H1 (cell line): Measurements from ENCODE around the gene MAN2A1. TPM values are rescaled to one million over a fixed set of nuclear protein-coding genes. Genes with fewer than 3 reads are reported as not detected.

Source experiments
- CTCF ChIA-PET: fragments of 300-600 bp; sonication (Branson Sonifier 250); formaldehyde crosslinking; loops from one replicate; lab custom pipeline; 2021; ENCODE audit not compliant: partially characterized antibody; lab: Charles Lee
- POLR2A ChIA-PET: fragments of 300-600 bp; sonication (Branson Sonifier 250); formaldehyde crosslinking; loops from one replicate; lab custom pipeline; 2021; ENCODE audit warnings: inconsistent platforms; ENCODE audit not compliant: partially characterized antibody; lab: Charles Lee
- DNase-seq, 2 experiments: peaks; one replicate each; pipeline versions ENCODE4 v3.0.0 to v3.0.0-alpha.2; 2010 to 2022; ENCODE audit warnings: low spot score in 2 of 2, low read depth in 1 of 2, mixed read lengths in 1 of 2
- FAIRE-seq: peaks from 2 replicates; lab custom pipeline; 2011; peaks lifted over from hg19 to GRCh38; lab: Jason Lieb, UNC
- H2AFZ ChIP-seq: 2 replicates; pipeline ENCODE4 v1.8.1; 2012; ENCODE audit warnings: low read length, inconsistent platforms
- H2AK5ac ChIP-seq: 2 replicates; pipeline ENCODE4 v1.6.1; 2013; ENCODE audit warnings: low read depth, low read length
- H2BK120ac ChIP-seq: replicated peaks from 2 replicates; pipeline ENCODE3; 2013; ENCODE audit warnings: low read depth, low read length, inconsistent platforms
- H2BK12ac ChIP-seq: 2 replicates; pipeline ENCODE4 v1.6.1; 2013; ENCODE audit warnings: low read depth, low read length
- H2BK15ac ChIP-seq: 2 replicates; pipeline ENCODE4 v1.6.1; 2013; ENCODE audit warnings: low read length
- H2BK20ac ChIP-seq: 2 replicates; pipeline ENCODE4 v1.6.1; 2013; ENCODE audit warnings: low read length
- H2BK5ac ChIP-seq: 2 replicates; pipeline ENCODE4 v1.6.1; 2013; ENCODE audit warnings: low read depth, low read length
- H3K14ac ChIP-seq: 2 replicates; pipeline ENCODE4 v1.6.1; 2013; ENCODE audit warnings: inconsistent platforms; ENCODE audit not compliant: insufficient read length
- H3K18ac ChIP-seq: 2 replicates; pipeline ENCODE4 v1.6.1; 2013; ENCODE audit warnings: low read length; ENCODE audit errors: extremely low read depth
- H3K23ac ChIP-seq: 2 replicates; pipeline ENCODE4 v1.6.1; 2013; ENCODE audit warnings: inconsistent platforms; ENCODE audit not compliant: insufficient read length
- H3K23me2 ChIP-seq: 2 replicates; pipeline ENCODE4 v1.6.1; 2013; ENCODE audit warnings: low read depth, low read length
- H3K27ac ChIP-seq: 2 replicates; pipeline ENCODE4 v1.6.1; 2011; ENCODE audit warnings: low read depth, low read length, inconsistent platforms
- H3K27me3 ChIP-seq, 4 experiments: replicated peaks in 1 of 4; 1 replicate in 1 of 4; 2 replicates in 3 of 4; pipeline versions ENCODE4 v1.6.1 to v1.8.1; 2011 to 2013; ENCODE audit warnings: low read length in 3 of 4, mild to moderate bottlenecking in 3 of 4, inconsistent platforms in 2 of 4, mixed read lengths in 2 of 4, moderate library complexity in 1 of 4; ENCODE audit not compliant: control insufficient read depth in 3 of 4, insufficient read depth in 3 of 4; ENCODE audit errors: extremely low read depth in 1 of 4
- H3K36me3 ChIP-seq, 4 experiments: 2 replicates each; pipeline versions ENCODE4 v1.6.1 to v1.8.1; 2011 to 2013; ENCODE audit warnings: mild to moderate bottlenecking in 4 of 4, low read length in 3 of 4, moderate library complexity in 2 of 4, control low read depth in 1 of 4, inconsistent platforms in 1 of 4; ENCODE audit not compliant: insufficient read depth in 4 of 4, control insufficient read depth in 2 of 4
- H3K4ac ChIP-seq: replicated peaks from 2 replicates; pipeline ENCODE3; 2013; ENCODE audit warnings: low read length, low read depth, mixed read lengths, inconsistent platforms; ENCODE audit not compliant: insufficient read length
- H3K4me1 ChIP-seq, 4 experiments: replicated peaks in 1 of 4; 1 replicate in 1 of 4; 2 replicates in 3 of 4; pipeline versions ENCODE4 v1.6.1 to v1.8.1; 2011 to 2013; ENCODE audit warnings: low read length in 3 of 4, inconsistent platforms in 2 of 4, mixed read lengths in 1 of 4; ENCODE audit not compliant: insufficient read depth in 4 of 4, control insufficient read depth in 3 of 4
- H3K4me2 ChIP-seq, 2 experiments: 2 replicates each; pipeline versions ENCODE4 v1.6.1 to v1.8.1; 2011 to 2013; ENCODE audit warnings: low read depth in 2 of 2, low read length in 2 of 2, control low read depth in 1 of 2, inconsistent platforms in 1 of 2, mild to moderate bottlenecking in 1 of 2; ENCODE audit not compliant: insufficient read depth in 1 of 2
- H3K4me3 ChIP-seq, 4 experiments: fragments of 200-600, 300-600 bp in 1 of 4; sonication (generic), shearing (Covaris generic), sonication (Bioruptor Twin) in 1 of 4; 2 replicates each; pipeline versions ENCODE4 v1.5.1 to v1.8.1; 2011 to 2016; ENCODE audit warnings: low read length in 4 of 4, low read depth in 3 of 4, control low read depth in 2 of 4, inconsistent platforms in 2 of 4, mild to moderate bottlenecking in 2 of 4, mixed read lengths in 1 of 4, moderate library complexity in 1 of 4; ENCODE audit not compliant: insufficient read depth in 2 of 4; ENCODE audit errors: extremely low read depth in 1 of 4
- H3K56ac ChIP-seq: replicated peaks from 2 replicates; pipeline ENCODE3; 2013; ENCODE audit warnings: low read depth, mild to moderate bottlenecking, mixed read lengths, low read length, inconsistent platforms; ENCODE audit not compliant: insufficient read length
- H3K79me1 ChIP-seq: 2 replicates; pipeline ENCODE4 v1.6.1; 2013; ENCODE audit warnings: low read depth, low read length, control low read depth
- H3K79me2 ChIP-seq, 2 experiments: 2 replicates each; pipeline versions ENCODE4 v1.6.1 to v1.8.1; 2012 to 2013; ENCODE audit warnings: low read length in 2 of 2, mild to moderate bottlenecking in 2 of 2, inconsistent platforms in 1 of 2; ENCODE audit not compliant: insufficient read depth in 2 of 2, control insufficient read depth in 1 of 2
- H3K9ac ChIP-seq, 4 experiments: replicated peaks in 1 of 4; 1 replicate in 1 of 4; 2 replicates in 3 of 4; pipeline versions ENCODE4 v1.6.1 to v1.8.1; 2011 to 2013; ENCODE audit warnings: low read depth in 3 of 4, low read length in 3 of 4, control low read depth in 2 of 4, mild to moderate bottlenecking in 2 of 4, moderate library complexity in 2 of 4, inconsistent platforms in 1 of 4; ENCODE audit errors: extremely low read depth in 1 of 4
- H3K9me3 ChIP-seq, 2 experiments: 2 replicates each; pipeline versions ENCODE4 v1.6.1 to v1.8.1; 2012 to 2013; ENCODE audit warnings: mild to moderate bottlenecking in 2 of 2, moderate library complexity in 2 of 2, control low read depth in 1 of 2, inconsistent platforms in 1 of 2, low read depth in 1 of 2, low read length in 1 of 2, mixed read lengths in 1 of 2; ENCODE audit not compliant: insufficient read depth in 2 of 2
- H4K20me1 ChIP-seq, 2 experiments: replicated peaks in 1 of 2; 2 replicates each; pipeline versions ENCODE3 to v1.8.1; 2011 to 2013; ENCODE audit warnings: inconsistent platforms in 2 of 2, low read length in 2 of 2, mild to moderate bottlenecking in 1 of 2; ENCODE audit not compliant: insufficient read depth in 2 of 2, control insufficient read depth in 1 of 2
- H4K5ac ChIP-seq: 2 replicates; pipeline ENCODE4 v1.6.1; 2013; ENCODE audit warnings: low read length, low read depth, mixed read lengths, inconsistent platforms; ENCODE audit not compliant: insufficient read length
- H4K8ac ChIP-seq: 2 replicates; pipeline ENCODE4 v1.8.0; 2013; ENCODE audit warnings: mild to moderate bottlenecking, moderate library complexity, low read length, inconsistent platforms; ENCODE audit not compliant: insufficient read depth; ENCODE audit errors: extremely low read depth
- H4K91ac ChIP-seq: replicated peaks from 2 replicates; pipeline ENCODE3; 2013; ENCODE audit warnings: low read length, mixed read lengths, inconsistent platforms; ENCODE audit not compliant: insufficient read length
- BACH1 ChIP-seq: IDR thresholded peaks from 2 replicates; pipeline ENCODE4 v1.6.1; 2012; ENCODE audit warnings: low read length, improper control_type of control experiment
- CHD1 ChIP-seq: IDR thresholded peaks from 2 replicates; pipeline ENCODE4 v1.6.1; 2012; ENCODE audit warnings: low read depth, low read length, improper control_type of control experiment
- CREB1 ChIP-seq: IDR thresholded peaks from 2 replicates; pipeline ENCODE4 v1.6.1; 2012; ENCODE audit warnings: inconsistent platforms
- E2F6 ChIP-seq: IDR thresholded peaks from 2 replicates; pipeline ENCODE4 v1.6.1; 2012; ENCODE audit warnings: inconsistent platforms
- KDM5A ChIP-seq: fragments of 200-600 bp; IDR thresholded peaks from 2 replicates; pipeline ENCODE4 v1.7.1; 2012; ENCODE audit warnings: mild to moderate bottlenecking, low read length, inconsistent platforms, mixed read lengths
- RAD21 ChIP-seq, 2 experiments: IDR thresholded peaks in 1 of 2; conservative IDR thresholded peaks in 1 of 2; 2 replicates each; pipeline ENCODE4 v1.6.1; 2011; ENCODE audit warnings: low read depth in 2 of 2, low read length in 2 of 2, improper control_type of control experiment in 1 of 2, inconsistent platforms in 1 of 2, mild to moderate bottlenecking in 1 of 2, moderate library complexity in 1 of 2
- RNF2 ChIP-seq: fragments of 200-900, 300-1000 bp; sonication (generic); IDR thresholded peaks from 2 replicates; pipeline ENCODE4 v1.7.1; 2016; ENCODE audit warnings: borderline replicate concordance, low read depth, mild to moderate bottlenecking, antibody characterized with exemption, low read length; ENCODE audit not compliant: poor library complexity, severe bottlenecking; ENCODE audit errors: missing control alignments
- RXRA ChIP-seq: IDR thresholded peaks from 2 replicates; pipeline ENCODE4 v1.6.1; 2011; ENCODE audit warnings: low read depth, mild to moderate bottlenecking, low read length, moderate library complexity; ENCODE audit not compliant: insufficient read depth
- SP2 ChIP-seq: IDR thresholded peaks from 2 replicates; pipeline ENCODE4 v1.6.1; 2012; ENCODE audit warnings: mild to moderate bottlenecking, low read length, inconsistent platforms
- SP4 ChIP-seq: IDR thresholded peaks from 2 replicates; pipeline ENCODE4 v1.6.1; 2012; ENCODE audit warnings: low read length, inconsistent platforms
- TAF1 ChIP-seq: IDR thresholded peaks from 2 replicates; pipeline ENCODE4 v1.6.1; 2011; ENCODE audit warnings: mild to moderate bottlenecking, low read depth, low read length
- TAF7 ChIP-seq: optimal IDR thresholded peaks from 2 replicates; pipeline ENCODE3; 2011; ENCODE audit warnings: low read depth, mild to moderate bottlenecking, inconsistent platforms, low read length, moderate library complexity, borderline replicate concordance
- USF2 ChIP-seq: IDR thresholded peaks from 2 replicates; pipeline ENCODE4 v1.6.1; 2011; ENCODE audit warnings: low read length, improper control_type of control experiment
- WGBS, 2 experiments: shearing (Covaris generic) in 1 of 2; methylation state at CpG; one replicate each; pipeline versions ENCODE4 v1.1.6 to v1.1.7; 2013 to 2015; ENCODE audit warnings: low lambda C conversion rate in 2 of 2, mixed read lengths in 2 of 2, inconsistent platforms in 1 of 2, low coverage in 1 of 2, missing lambda C conversion rate in 1 of 2; ENCODE audit not compliant: insufficient replicate concordance in 2 of 2, insufficient coverage in 1 of 2, insufficient read length in 1 of 2; ENCODE audit errors: extremely low coverage in 1 of 2, missing lambda C conversion rate in 1 of 2; 5-methylcytosine and 5-hydroxymethylcytosine counted together
- polyA plus RNA-seq, 7 experiments: library from polyadenylated mRNA; depleted of rRNA in 3 of 7; stranded (reverse) in 5 of 7; unstranded in 2 of 7; fragments of >200 nt in 5 of 7; fragments of 200-250 nt in 2 of 7; gene quantifications; 1 replicate in 5 of 7; 2 replicates in 1 of 7; 4 replicates in 1 of 7; pipeline versions ENCODE4 v1.2.1 to v1.2.3, GENCODE V29; 2011 to 2013; ENCODE audit warnings: missing spikeins in 2 of 7, mixed read lengths in 2 of 7
- total RNA-seq: library from RNA; stranded (reverse); fragmentation: NEBNext Ultra II Directional; extraction: Animal tissue kit (Norgen Biotek cat#: 25700); gene quantifications from 2 replicates; pipeline ENCODE4 v1.2.1, GENCODE V29; 2021

Gene MAN2A1
- total and polyA plus RNA-seq, 2 of the 8 experiments (the other 6 are each of a cell fraction or from before 2014, with no cell fraction given) = 29.1 to 102 TPM

- 91% methylated on average over 1 of the region's 1 CpG; no CpG with 5 or more reads in 1 of the 2 experiments for WGBS, 2 experiments
- no peak overlapping the region for H2AFZ ChIP-seq
- no peak overlapping the region for H3K27ac ChIP-seq
- H3K56ac ChIP-seq = no peak overlapping the region
- H3K18ac ChIP-seq = no peak overlapping the region
- H3K9ac ChIP-seq = no peak overlapping the region
- H3K79me1 ChIP-seq = no peaks in the 10 kb centered on the region
- no peak overlapping the region for H2BK120ac ChIP-seq
- no peak overlapping the region for H4K91ac ChIP-seq
- no peaks in the 10 kb centered on the region for H3K23me2 ChIP-seq
- H3K79me2 ChIP-seq = no peaks in the 10 kb centered on the region
- H4K5ac ChIP-seq = no peak overlapping the region
- no peak overlapping the region for H3K4ac ChIP-seq
- no peak overlapping the region for H3K14ac ChIP-seq
- H4K8ac ChIP-seq = no peak overlapping the region
- DNase-seq = no peak
- no peaks in the 10 kb centered on the region for H3K4me1 ChIP-seq
- peaks cover 6 to 82% (median 25%) of the 10 kb centered on the region in 4 experiments for H3K36me3 ChIP-seq
- no peaks in the 10 kb centered on the region for H3K27me3 ChIP-seq
- H3K23ac ChIP-seq = no peak overlapping the region
- H3K9me3 ChIP-seq = peaks cover 13 to 14% of the 10 kb centered on the region in 2 experiments; a peak in 3 of 4 replicates
- CTCF ChIA-PET = interaction anchor here (1.6 to 2.3 kb wide), 2 partner anchors 10 to 27 kb away, joined by 5 to 6 read pairs; no protein-coding TSS in a partner anchor
- H2BK12ac ChIP-seq = no peak overlapping the region
- no peak overlapping the region for H2BK20ac ChIP-seq
- H4K20me1 ChIP-seq = no peaks in the 10 kb centered on the region
- no peak overlapping the region for H3K4me2 ChIP-seq
- no peak overlapping the region for H2AK5ac ChIP-seq
- H2BK15ac ChIP-seq = no peak overlapping the region
- no peak for FAIRE-seq
- H3K4me3 ChIP-seq = no peak overlapping the region
- POLR2A ChIA-PET = no interaction called here
- H2BK5ac ChIP-seq = no peak overlapping the region
- no peak for TF ChIP-seq RAD21 (IDR thresholded peaks at IDR 0.05 in 1 of 2, conservative IDR thresholded peaks at IDR 0.05 in 1 of 2; ENCODE audit: low read depth in 2 of 2, low read length in 2 of 2)
- no peak for TF ChIP-seq SP4
- TF ChIP-seq E2F6 = no peak
- TF ChIP-seq KDM5A = no peak
- no peak for TF ChIP-seq CHD1
- TF ChIP-seq USF2 = no peak
- TF ChIP-seq BACH1 = no peak
- no peak for TF ChIP-seq SP2
- no peak for TF ChIP-seq CREB1
- no peak for TF ChIP-seq RXRA
- no peak for TF ChIP-seq TAF7
- no peak for TF ChIP-seq TAF1
- no peak for TF ChIP-seq RNF2
These were observed 102.9 kb downstream of the MAN2A1 start for GRCh38 chr5:109792613-109793012.
